NT2/D1 (cell line): ENCODE data around the gene BCKDHA.

Experiments
- YY1 ChIP-seq: IDR thresholded peaks from 2 replicates; pipeline ENCODE4 v1.6.1; 2011; ENCODE audit not compliant: insufficient read length, insufficient read depth
- ZNF274 ChIP-seq: IDR thresholded peaks from 2 replicates; pipeline ENCODE4 v1.6.1; 2011; ENCODE audit warnings: mild to moderate bottlenecking, low read depth, low read length

DNA sequence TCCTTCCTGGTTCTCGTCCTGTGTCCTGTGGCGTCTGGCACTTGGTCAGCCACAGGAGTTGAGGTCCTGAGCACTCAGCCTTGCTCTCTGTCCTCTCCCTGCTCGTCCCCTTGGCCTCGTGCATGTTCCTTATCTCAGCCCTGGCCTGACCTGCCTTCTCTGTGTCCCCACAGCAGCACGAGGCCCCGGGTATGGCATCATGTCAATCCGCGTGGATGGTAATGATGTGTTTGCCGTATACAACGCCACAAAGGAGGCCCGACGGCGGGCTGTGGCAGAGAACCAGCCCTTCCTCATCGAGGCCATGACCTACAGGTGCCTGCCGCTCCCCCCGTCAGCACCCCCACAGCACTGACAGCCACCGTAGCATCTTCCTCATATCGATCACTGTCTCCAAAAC lies 24.8 kb downstream of the BCKDHA start:
- TF ChIP-seq ZNF274 = no peak
- TF ChIP-seq YY1 = no peak
